HEK293 (cell line): ENCODE measurements around the gene PER1.

Experiments used
- CTCF ChIA-PET: fragments of 350-600 bp; formaldehyde crosslinking; extraction: SDS; loops from one replicate; lab custom pipeline; 2021; ENCODE audit warnings: antibody characterized with exemption; lab: Yijun Ruan, JAX
- POLR2A ChIA-PET: fragments of 300-600 bp; formaldehyde crosslinking; extraction: SDS; loops from one replicate; lab custom pipeline; 2020; ENCODE audit warnings: antibody characterized with exemption, inconsistent platforms; lab: Yijun Ruan, JAX
- H3K27ac ChIP-seq: fragments of 200-500 bp; sonication (Bioruptor generic); 2 replicates; pipeline ENCODE4 v1.5.1; 2014; ENCODE audit warnings: low read depth, low read length, control low read depth, inconsistent platforms; ENCODE audit errors: extremely low read depth
- H3K36me3 ChIP-seq, 2 experiments: fragments of 200-500 bp in 1 of 2; sonication (Bioruptor generic) in 1 of 2; 1 replicate in 1 of 2; 2 replicates in 1 of 2; pipeline ENCODE4 v1.5.1; 2014 to 2017; ENCODE audit warnings: inconsistent platforms in 2 of 2, low read length in 2 of 2; ENCODE audit not compliant: control insufficient read depth in 2 of 2, insufficient read depth in 1 of 2
- H3K4me1 ChIP-seq: fragments of 200-500 bp; sonication (Bioruptor generic); 2 replicates; pipeline ENCODE4 v1.5.1; 2014; ENCODE audit warnings: mild to moderate bottlenecking, low read length, inconsistent platforms; ENCODE audit not compliant: control insufficient read depth, insufficient read depth
- H3K4me3 ChIP-seq: 2 replicates; pipeline ENCODE4 v1.5.1; 2011; ENCODE audit warnings: low read depth, mild to moderate bottlenecking, control low read depth, low read length, moderate library complexity
- H3K9me3 ChIP-seq: fragments of 200-500 bp; sonication (Bioruptor generic); 2 replicates; pipeline ENCODE4 v1.5.1; 2014; ENCODE audit warnings: low read depth, low read length, inconsistent platforms; ENCODE audit not compliant: control insufficient read depth, insufficient read depth
- EGR2 ChIP-seq: fragments of 450-650 bp; formaldehyde crosslinking; IDR thresholded peaks from 2 replicates; pipeline ENCODE4 v1.5.1; 2016; ENCODE audit warnings: low read depth, missing biosample characterization, missing genetic modification characterization
- KLF16 ChIP-seq: fragments of 450-650 bp; formaldehyde crosslinking; IDR thresholded peaks from 2 replicates; pipeline ENCODE4 v1.5.1; 2017; ENCODE audit warnings: missing biosample characterization, missing genetic modification characterization
- PRDM1 ChIP-seq: fragments of 450-650 bp; formaldehyde crosslinking; IDR thresholded peaks from 2 replicates; pipeline ENCODE4; 2016; ENCODE audit warnings: missing biosample characterization, missing genetic modification characterization
- REPIN1 ChIP-seq: fragments of 450-650 bp; formaldehyde crosslinking; IDR thresholded peaks from 2 replicates; pipeline ENCODE4 v1.5.1; 2017; ENCODE audit warnings: missing biosample characterization, missing genetic modification characterization, low read depth
- SP3 ChIP-seq: fragments of 450-650 bp; formaldehyde crosslinking; IDR thresholded peaks from 2 replicates; pipeline ENCODE4 v1.5.1; 2016; ENCODE audit warnings: missing biosample characterization, missing genetic modification characterization
- ZBTB20 ChIP-seq: fragments of 450-650 bp; formaldehyde crosslinking; IDR thresholded peaks from 2 replicates; pipeline ENCODE4 v1.5.1; 2016; ENCODE audit warnings: missing biosample characterization, missing genetic modification characterization
- ZFP41 ChIP-seq: fragments of 450-650 bp; formaldehyde crosslinking; IDR thresholded peaks from 2 replicates; pipeline ENCODE4 v1.5.1; 2016; ENCODE audit warnings: missing biosample characterization, missing genetic modification characterization, borderline replicate concordance
- ZNF10 ChIP-seq: fragments of 450-650 bp; formaldehyde crosslinking; IDR thresholded peaks from 2 replicates; pipeline ENCODE4 v1.5.1; 2017; ENCODE audit warnings: missing biosample characterization, missing genetic modification characterization
- ZNF133 ChIP-seq: fragments of 450-650 bp; formaldehyde crosslinking; IDR thresholded peaks from 2 replicates; pipeline ENCODE4 v1.5.1; 2016; ENCODE audit warnings: missing biosample characterization, missing genetic modification characterization
- ZNF169 ChIP-seq: fragments of 450-650 bp; formaldehyde crosslinking; IDR thresholded peaks from 2 replicates; pipeline ENCODE4 v1.5.1; 2016; ENCODE audit warnings: missing biosample characterization, missing genetic modification characterization
- ZNF19 ChIP-seq: fragments of 450-650 bp; formaldehyde crosslinking; IDR thresholded peaks from 2 replicates; pipeline ENCODE4; 2016; ENCODE audit warnings: missing biosample characterization, missing genetic modification characterization, low read depth
- ZNF223 ChIP-seq: fragments of 450-650 bp; formaldehyde crosslinking; IDR thresholded peaks from 2 replicates; pipeline ENCODE4 v1.5.1; 2016; ENCODE audit warnings: missing biosample characterization, missing genetic modification characterization
- ZNF24 ChIP-seq: fragments of 450-650 bp; formaldehyde crosslinking; IDR thresholded peaks from 2 replicates; pipeline ENCODE4 v1.5.1; 2016; ENCODE audit warnings: missing biosample characterization, missing genetic modification characterization
- ZNF248 ChIP-seq: fragments of 450-650 bp; formaldehyde crosslinking; IDR thresholded peaks from 2 replicates; pipeline ENCODE4 v1.5.1; 2017; ENCODE audit warnings: missing biosample characterization, missing genetic modification characterization
- ZNF302 ChIP-seq: fragments of 450-650 bp; formaldehyde crosslinking; IDR thresholded peaks from 2 replicates; pipeline ENCODE4 v1.5.1; 2016; ENCODE audit warnings: missing biosample characterization, missing genetic modification characterization, low read depth
- ZNF37A ChIP-seq: fragments of 450-650 bp; IDR thresholded peaks from 2 replicates; pipeline ENCODE4 v1.5.1; 2018; ENCODE audit warnings: missing biosample characterization, missing genetic modification characterization
- ZNF501 ChIP-seq: fragments of 450-650 bp; formaldehyde crosslinking; IDR thresholded peaks from 2 replicates; pipeline ENCODE4 v1.5.1; 2016; ENCODE audit warnings: missing biosample characterization, missing genetic modification characterization
- ZNF560 ChIP-seq: fragments of 450-650 bp; formaldehyde crosslinking; IDR thresholded peaks from 2 replicates; pipeline ENCODE4 v1.5.1; 2017; ENCODE audit warnings: missing biosample characterization, missing genetic modification characterization, borderline replicate concordance
- ZNF600 ChIP-seq: fragments of 450-650 bp; formaldehyde crosslinking; IDR thresholded peaks from 2 replicates; pipeline ENCODE4 v1.5.1; 2016; ENCODE audit warnings: missing biosample characterization, missing genetic modification characterization
- ZNF610 ChIP-seq: fragments of 450-650 bp; formaldehyde crosslinking; IDR thresholded peaks from 2 replicates; pipeline ENCODE4 v1.5.1; 2016; ENCODE audit warnings: missing biosample characterization, missing genetic modification characterization, borderline replicate concordance
- ZNF629 ChIP-seq: fragments of 450-650 bp; formaldehyde crosslinking; IDR thresholded peaks from 2 replicates; pipeline ENCODE4 v1.5.1; 2017; ENCODE audit warnings: missing biosample characterization, missing genetic modification characterization
- ZNF677 ChIP-seq: fragments of 450-650 bp; IDR thresholded peaks from 2 replicates; pipeline ENCODE4 v1.5.0; 2018; ENCODE audit warnings: missing biosample characterization, mild to moderate bottlenecking, missing genetic modification characterization, moderate library complexity
- ZNF785 ChIP-seq: fragments of 450-650 bp; formaldehyde crosslinking; IDR thresholded peaks from 2 replicates; pipeline ENCODE4 v1.5.1; 2016; ENCODE audit warnings: missing biosample characterization, missing genetic modification characterization
- ZNF830 ChIP-seq: fragments of 450-650 bp; IDR thresholded peaks from 2 replicates; pipeline ENCODE4 v1.5.0; 2018; ENCODE audit warnings: missing biosample characterization, missing genetic modification characterization, low read depth, mild to moderate bottlenecking, moderate library complexity
- ZNF843 ChIP-seq: fragments of 450-650 bp; formaldehyde crosslinking; IDR thresholded peaks from 2 replicates; pipeline ENCODE4 v1.5.1; 2016; ENCODE audit warnings: missing biosample characterization, missing genetic modification characterization
- ZSCAN16 ChIP-seq: fragments of 450-650 bp; formaldehyde crosslinking; IDR thresholded peaks from 2 replicates; pipeline ENCODE4 v1.5.1; 2016; ENCODE audit warnings: missing biosample characterization, missing genetic modification characterization
- TF ChIP-seq, protein P1 (sequence below): fragments of 450-650 bp; formaldehyde crosslinking; IDR thresholded peaks from 2 replicates; pipeline ENCODE4 v1.5.1; 2016; ENCODE audit warnings: missing biosample characterization, missing genetic modification characterization
- TF ChIP-seq, protein P2 (sequence below): fragments of 450-650 bp; formaldehyde crosslinking; IDR thresholded peaks from 2 replicates; pipeline ENCODE4 v1.5.1; 2016; ENCODE audit warnings: missing biosample characterization, missing genetic modification characterization

Gene PER1, protein sequence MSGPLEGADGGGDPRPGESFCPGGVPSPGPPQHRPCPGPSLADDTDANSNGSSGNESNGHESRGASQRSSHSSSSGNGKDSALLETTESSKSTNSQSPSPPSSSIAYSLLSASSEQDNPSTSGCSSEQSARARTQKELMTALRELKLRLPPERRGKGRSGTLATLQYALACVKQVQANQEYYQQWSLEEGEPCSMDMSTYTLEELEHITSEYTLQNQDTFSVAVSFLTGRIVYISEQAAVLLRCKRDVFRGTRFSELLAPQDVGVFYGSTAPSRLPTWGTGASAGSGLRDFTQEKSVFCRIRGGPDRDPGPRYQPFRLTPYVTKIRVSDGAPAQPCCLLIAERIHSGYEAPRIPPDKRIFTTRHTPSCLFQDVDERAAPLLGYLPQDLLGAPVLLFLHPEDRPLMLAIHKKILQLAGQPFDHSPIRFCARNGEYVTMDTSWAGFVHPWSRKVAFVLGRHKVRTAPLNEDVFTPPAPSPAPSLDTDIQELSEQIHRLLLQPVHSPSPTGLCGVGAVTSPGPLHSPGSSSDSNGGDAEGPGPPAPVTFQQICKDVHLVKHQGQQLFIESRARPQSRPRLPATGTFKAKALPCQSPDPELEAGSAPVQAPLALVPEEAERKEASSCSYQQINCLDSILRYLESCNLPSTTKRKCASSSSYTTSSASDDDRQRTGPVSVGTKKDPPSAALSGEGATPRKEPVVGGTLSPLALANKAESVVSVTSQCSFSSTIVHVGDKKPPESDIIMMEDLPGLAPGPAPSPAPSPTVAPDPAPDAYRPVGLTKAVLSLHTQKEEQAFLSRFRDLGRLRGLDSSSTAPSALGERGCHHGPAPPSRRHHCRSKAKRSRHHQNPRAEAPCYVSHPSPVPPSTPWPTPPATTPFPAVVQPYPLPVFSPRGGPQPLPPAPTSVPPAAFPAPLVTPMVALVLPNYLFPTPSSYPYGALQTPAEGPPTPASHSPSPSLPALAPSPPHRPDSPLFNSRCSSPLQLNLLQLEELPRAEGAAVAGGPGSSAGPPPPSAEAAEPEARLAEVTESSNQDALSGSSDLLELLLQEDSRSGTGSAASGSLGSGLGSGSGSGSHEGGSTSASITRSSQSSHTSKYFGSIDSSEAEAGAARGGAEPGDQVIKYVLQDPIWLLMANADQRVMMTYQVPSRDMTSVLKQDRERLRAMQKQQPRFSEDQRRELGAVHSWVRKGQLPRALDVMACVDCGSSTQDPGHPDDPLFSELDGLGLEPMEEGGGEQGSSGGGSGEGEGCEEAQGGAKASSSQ (N-terminal part only)

DNA sequence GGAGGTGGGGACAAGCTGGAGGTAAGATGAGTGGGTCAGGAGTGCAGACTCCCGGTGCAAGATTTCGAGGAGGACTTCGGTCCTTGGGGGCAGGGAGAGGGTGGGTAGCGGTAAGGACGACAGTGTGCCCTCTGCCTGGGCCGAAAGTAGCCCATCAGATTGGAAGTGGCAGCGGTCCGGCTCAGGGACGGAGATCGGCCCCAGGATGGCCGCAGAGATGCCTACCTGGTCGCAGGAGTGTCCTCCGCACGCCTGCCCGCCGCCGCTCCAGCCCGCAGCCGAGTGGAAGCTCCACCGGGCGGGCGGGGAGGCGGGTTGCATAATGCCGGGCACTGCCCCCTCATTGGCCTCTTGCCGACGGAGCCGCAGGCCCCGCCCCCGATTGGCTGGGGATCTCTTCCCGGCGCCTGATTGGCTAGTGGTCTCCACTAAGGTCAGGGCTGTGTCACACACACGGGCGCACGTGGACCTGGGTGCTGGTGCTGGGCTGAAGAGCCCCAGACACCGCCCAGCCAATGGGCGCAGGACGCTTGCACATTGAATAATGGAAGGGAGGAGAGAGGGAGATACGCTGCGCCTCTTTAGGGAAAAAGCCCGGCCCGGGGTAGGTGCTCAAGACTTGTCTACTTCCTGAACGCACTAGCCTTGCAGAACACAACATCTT, at the start of gene PER1:
Gene PER1, minus strand, starts transcription at position 293 of the 664 bp plus-strand sequence. CDS start 1,698 bp downstream, outside the sequence.
- POLR2A ChIA-PET, result interaction anchor here (1.0 kb wide), 1 partner anchor 21 kb away, joined by 3 read pairs; no protein-coding TSS in a partner anchor
- H3K27ac ChIP-seq, result peak within 1 kb of the TSS; percentile 74; the same call in 1 of the 2 replicates
- TF ChIP-seq, protein P1, sequence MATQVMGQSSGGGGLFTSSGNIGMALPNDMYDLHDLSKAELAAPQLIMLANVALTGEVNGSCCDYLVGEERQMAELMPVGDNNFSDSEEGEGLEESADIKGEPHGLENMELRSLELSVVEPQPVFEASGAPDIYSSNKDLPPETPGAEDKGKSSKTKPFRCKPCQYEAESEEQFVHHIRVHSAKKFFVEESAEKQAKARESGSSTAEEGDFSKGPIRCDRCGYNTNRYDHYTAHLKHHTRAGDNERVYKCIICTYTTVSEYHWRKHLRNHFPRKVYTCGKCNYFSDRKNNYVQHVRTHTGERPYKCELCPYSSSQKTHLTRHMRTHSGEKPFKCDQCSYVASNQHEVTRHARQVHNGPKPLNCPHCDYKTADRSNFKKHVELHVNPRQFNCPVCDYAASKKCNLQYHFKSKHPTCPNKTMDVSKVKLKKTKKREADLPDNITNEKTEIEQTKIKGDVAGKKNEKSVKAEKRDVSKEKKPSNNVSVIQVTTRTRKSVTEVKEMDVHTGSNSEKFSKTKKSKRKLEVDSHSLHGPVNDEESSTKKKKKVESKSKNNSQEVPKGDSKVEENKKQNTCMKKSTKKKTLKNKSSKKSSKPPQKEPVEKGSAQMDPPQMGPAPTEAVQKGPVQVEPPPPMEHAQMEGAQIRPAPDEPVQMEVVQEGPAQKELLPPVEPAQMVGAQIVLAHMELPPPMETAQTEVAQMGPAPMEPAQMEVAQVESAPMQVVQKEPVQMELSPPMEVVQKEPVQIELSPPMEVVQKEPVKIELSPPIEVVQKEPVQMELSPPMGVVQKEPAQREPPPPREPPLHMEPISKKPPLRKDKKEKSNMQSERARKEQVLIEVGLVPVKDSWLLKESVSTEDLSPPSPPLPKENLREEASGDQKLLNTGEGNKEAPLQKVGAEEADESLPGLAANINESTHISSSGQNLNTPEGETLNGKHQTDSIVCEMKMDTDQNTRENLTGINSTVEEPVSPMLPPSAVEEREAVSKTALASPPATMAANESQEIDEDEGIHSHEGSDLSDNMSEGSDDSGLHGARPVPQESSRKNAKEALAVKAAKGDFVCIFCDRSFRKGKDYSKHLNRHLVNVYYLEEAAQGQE (tag by site-specific recombination), result no peak
- 0 out of 2 replicates have a peak, but pooled peaks have one; percentile 23 for TF ChIP-seq EGR2 (tag by site-specific recombination)
- no peak for TF ChIP-seq ZNF830 (tag by site-specific recombination)
- TF ChIP-seq ZNF24, result peak; percentile 65; the same call in 1 of the 2 replicates
- TF ChIP-seq ZNF169 (tag by site-specific recombination), result no peak
- peak; percentile 50; the same call in 1 of the 2 replicates for TF ChIP-seq ZNF610 (tag by site-specific recombination)
- peak; percentile 93 for TF ChIP-seq ZBTB20 (tag by site-specific recombination)
- TF ChIP-seq ZNF302, result no peak
- no peak for TF ChIP-seq ZNF223 (tag by site-specific recombination)
- TF ChIP-seq KLF16 (tag by site-specific recombination), result peak; percentile 52; the same call in 1 of the 2 replicates
- TF ChIP-seq REPIN1, result no peak
- TF ChIP-seq ZNF19 (tag by site-specific recombination), result no peak
- TF ChIP-seq, protein P2, sequence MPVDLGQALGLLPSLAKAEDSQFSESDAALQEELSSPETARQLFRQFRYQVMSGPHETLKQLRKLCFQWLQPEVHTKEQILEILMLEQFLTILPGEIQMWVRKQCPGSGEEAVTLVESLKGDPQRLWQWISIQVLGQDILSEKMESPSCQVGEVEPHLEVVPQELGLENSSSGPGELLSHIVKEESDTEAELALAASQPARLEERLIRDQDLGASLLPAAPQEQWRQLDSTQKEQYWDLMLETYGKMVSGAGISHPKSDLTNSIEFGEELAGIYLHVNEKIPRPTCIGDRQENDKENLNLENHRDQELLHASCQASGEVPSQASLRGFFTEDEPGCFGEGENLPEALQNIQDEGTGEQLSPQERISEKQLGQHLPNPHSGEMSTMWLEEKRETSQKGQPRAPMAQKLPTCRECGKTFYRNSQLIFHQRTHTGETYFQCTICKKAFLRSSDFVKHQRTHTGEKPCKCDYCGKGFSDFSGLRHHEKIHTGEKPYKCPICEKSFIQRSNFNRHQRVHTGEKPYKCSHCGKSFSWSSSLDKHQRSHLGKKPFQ (tag by site-specific recombination), result no peak
- TF ChIP-seq ZNF785 (tag by site-specific recombination), result no peak
- TF ChIP-seq ZSCAN16 (tag by site-specific recombination), result no peak
- peak; percentile 56; the same call in 1 of the 2 replicates for TF ChIP-seq ZNF501 (tag by site-specific recombination)
- no peak for TF ChIP-seq ZNF10 (tag by site-specific recombination)
- TF ChIP-seq ZNF248 (tag by site-specific recombination), result no peak
- TF ChIP-seq ZNF629, result peak; percentile 66
- TF ChIP-seq PRDM1 (tag by site-specific recombination), result no peak
- peak; percentile 80 for TF ChIP-seq SP3 (tag by site-specific recombination)
- no peak for TF ChIP-seq ZNF133
- 0 out of 2 replicates have a peak, but pooled peaks have one; percentile 24 for TF ChIP-seq ZNF843 (tag by site-specific recombination)
- TF ChIP-seq ZNF600 (tag by site-specific recombination), result peak; percentile 95
- TF ChIP-seq ZNF560 (tag by site-specific recombination), result no peak
- TF ChIP-seq ZNF37A, result no peak
- no peak for TF ChIP-seq ZFP41
- TF ChIP-seq ZNF677 (tag by site-specific recombination), result no peak

More for the DNA sequence above, at the start of gene PER1:
- Histone ChIP-seq H3K36me3 (peaks cover 0 to 33% of the 10 kb centered on the region in 2 experiments; a peak in 2 of 3 replicates), H3K4me3 (peak within 1 kb of the TSS; percentile 44), H3K4me1 (peaks cover 25% of the 10 kb centered on the region), H3K9me3 (no peaks in the 10 kb centered on the region)
- CTCF ChIA-PET, result interaction anchor here (0.6 to 3.8 kb wide), 4 partner anchors 13 to 1437 kb away, joined by 4 to 19 read pairs (median 10); partner anchors contain the start of gene ALOXE3
